Ishikawa (cell line): ENCODE measurements around the gene MACROD2.

Experiments
- CEBPB ChIP-seq: IDR thresholded peaks from 2 replicates; pipeline ENCODE4 v1.6.1; 2012
- EP300 ChIP-seq: IDR thresholded peaks from 2 replicates; pipeline ENCODE4 v1.6.1; 2012; ENCODE audit warnings: borderline replicate concordance
- FOXM1 ChIP-seq: IDR thresholded peaks from 2 replicates; pipeline ENCODE4 v1.6.1; 2012; ENCODE audit warnings: low read depth, borderline replicate concordance
- RAD21 ChIP-seq: IDR thresholded peaks from 2 replicates; pipeline ENCODE4 v1.6.1; 2012; ENCODE audit warnings: low read depth
- TF ChIP-seq, protein P1 (sequence below): IDR thresholded peaks from 2 replicates; pipeline ENCODE4 v1.6.1; 2012

- TF ChIP-seq, protein P1, sequence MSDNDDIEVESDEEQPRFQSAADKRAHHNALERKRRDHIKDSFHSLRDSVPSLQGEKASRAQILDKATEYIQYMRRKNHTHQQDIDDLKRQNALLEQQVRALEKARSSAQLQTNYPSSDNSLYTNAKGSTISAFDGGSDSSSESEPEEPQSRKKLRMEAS, result no peak
- no peak for TF ChIP-seq RAD21
- no peak for TF ChIP-seq CEBPB
- TF ChIP-seq FOXM1, result no peak
- no peak for TF ChIP-seq EP300
These were observed 783.6 kb downstream of the MACROD2 start for GRCh38 chr20:14778875-14779274.
